H9 (cell line): ENCODE measurements around the gene SCAP. TPM values are rescaled to one million over a fixed set of nuclear protein-coding genes. Genes with fewer than 3 reads are reported as not detected.

Source experiments
- DNase-seq: peaks from one replicate; pipeline ENCODE4 v3.0.0-alpha.2; 2017
- H2AFZ ChIP-seq: one replicate; pipeline ENCODE4 v1.6.1; 2013; ENCODE audit warnings: mild to moderate bottlenecking, low read length, control low read depth, moderate library complexity
- H2AK5ac ChIP-seq: 2 replicates; pipeline ENCODE4 v1.6.1; 2013; ENCODE audit warnings: low read length, control low read depth, mixed read lengths; ENCODE audit not compliant: insufficient read length
- H2BK120ac ChIP-seq: one replicate; pipeline ENCODE4 v1.6.1; 2013; ENCODE audit warnings: low read depth, mild to moderate bottlenecking, low read length, control low read depth, inconsistent platforms; ENCODE audit not compliant: poor library complexity, severe bottlenecking
- H2BK12ac ChIP-seq: 2 replicates; pipeline ENCODE4 v1.6.1; 2013; ENCODE audit warnings: low read length, control low read depth, mixed read lengths, low read depth; ENCODE audit not compliant: insufficient read length
- H2BK15ac ChIP-seq: 2 replicates; pipeline ENCODE4 v1.6.1; 2013; ENCODE audit warnings: low read depth, low read length, control low read depth
- H2BK20ac ChIP-seq: one replicate; pipeline ENCODE4 v1.6.1; 2013; ENCODE audit warnings: low read depth, mild to moderate bottlenecking, low read length, control low read depth, inconsistent platforms; ENCODE audit not compliant: poor library complexity, severe bottlenecking
- H2BK5ac ChIP-seq: 2 replicates; pipeline ENCODE4 v1.6.1; 2013; ENCODE audit warnings: low read length, control low read depth, mixed read lengths; ENCODE audit not compliant: insufficient read length
- H3K14ac ChIP-seq: 2 replicates; pipeline ENCODE4 v1.6.1; 2013; ENCODE audit warnings: low read length, control low read depth; ENCODE audit not compliant: insufficient read depth
- H3K18ac ChIP-seq: 2 replicates; pipeline ENCODE4 v1.6.1; 2013; ENCODE audit warnings: low read depth, mild to moderate bottlenecking, mixed read lengths, low read length, control low read depth; ENCODE audit not compliant: insufficient read length
- H3K23ac ChIP-seq: 2 replicates; pipeline ENCODE4 v1.6.1; 2013; ENCODE audit warnings: low read length, control low read depth, mixed read lengths, low read depth; ENCODE audit not compliant: insufficient read length
- H3K23me2 ChIP-seq: 2 replicates; pipeline ENCODE4 v1.6.1; 2013; ENCODE audit warnings: low read depth, mild to moderate bottlenecking, mixed read lengths, low read length, control low read depth; ENCODE audit not compliant: insufficient read length, poor library complexity, severe bottlenecking
- H3K27ac ChIP-seq: 2 replicates; pipeline ENCODE4 v1.5.1; 2013; ENCODE audit warnings: low read length, control low read depth, mixed read lengths, low read depth; ENCODE audit not compliant: insufficient read length
- H3K27me3 ChIP-seq: 2 replicates; pipeline ENCODE4 v1.6.1; 2013; ENCODE audit warnings: low read length, control low read depth, inconsistent platforms; ENCODE audit not compliant: insufficient read depth
- H3K4ac ChIP-seq: 2 replicates; pipeline ENCODE4 v1.6.1; 2013; ENCODE audit warnings: low read depth, mild to moderate bottlenecking, control low read depth, inconsistent platforms, low read length, moderate library complexity
- H3K4me1 ChIP-seq: 2 replicates; pipeline ENCODE4 v1.6.1; 2013; ENCODE audit warnings: low read length, control low read depth, inconsistent platforms; ENCODE audit not compliant: insufficient read depth
- H3K4me2 ChIP-seq: 2 replicates; pipeline ENCODE4 v1.6.1; 2013; ENCODE audit warnings: low read length, control low read depth, mixed read lengths; ENCODE audit not compliant: insufficient read length, insufficient read depth
- H3K56ac ChIP-seq: 2 replicates; pipeline ENCODE4 v1.6.1; 2013; ENCODE audit warnings: low read depth, mild to moderate bottlenecking, mixed read lengths, low read length, control low read depth; ENCODE audit not compliant: insufficient read length
- H3K79me1 ChIP-seq: 2 replicates; pipeline ENCODE4 v1.6.1; 2013; ENCODE audit warnings: low read depth, mild to moderate bottlenecking, moderate library complexity, low read length, control low read depth, inconsistent platforms; ENCODE audit not compliant: insufficient read depth, poor library complexity, severe bottlenecking
- H3K79me2 ChIP-seq: 2 replicates; pipeline ENCODE4 v1.6.1; 2013; ENCODE audit warnings: low read length, control low read depth, inconsistent platforms; ENCODE audit not compliant: insufficient read depth
- H3K9ac ChIP-seq: 2 replicates; pipeline ENCODE4 v1.6.1; 2013; ENCODE audit warnings: low read length, control low read depth, mixed read lengths; ENCODE audit not compliant: insufficient read length; ENCODE audit errors: extremely low read depth
- H3K9me3 ChIP-seq: one replicate; pipeline ENCODE4 v1.6.1; 2013; ENCODE audit warnings: low read depth, low read length, inconsistent platforms; ENCODE audit not compliant: control insufficient read depth
- H3T11ph ChIP-seq: one replicate; pipeline ENCODE4 v1.6.1; 2013; ENCODE audit warnings: mild to moderate bottlenecking, low read length, control low read depth, inconsistent platforms
- H4K20me1 ChIP-seq: one replicate; pipeline ENCODE4 v1.6.1; 2013; ENCODE audit not compliant: control insufficient read depth, insufficient read length, insufficient read depth
- H4K5ac ChIP-seq: 2 replicates; pipeline ENCODE4 v1.6.1; 2013; ENCODE audit warnings: low read depth, mild to moderate bottlenecking, mixed read lengths, low read length, control low read depth; ENCODE audit not compliant: insufficient read length
- H4K8ac ChIP-seq: replicated peaks from 2 replicates; pipeline ENCODE4 v1.6.1; 2013; ENCODE audit warnings: low read length, control low read depth, mixed read lengths, low read depth; ENCODE audit not compliant: insufficient read length
- H4K91ac ChIP-seq: 2 replicates; pipeline ENCODE4 v1.6.1; 2013; ENCODE audit warnings: low read depth, mild to moderate bottlenecking, moderate library complexity, mixed read lengths, low read length, control low read depth; ENCODE audit not compliant: insufficient read length
- H3K27ac Mint-ChIP-seq, 3 experiments: 2 replicates in 2 of 3; 3 replicates in 1 of 3; pipeline ENCODE4 v1.8.0; 2020 to 2021; ENCODE audit warnings: mixed read lengths in 3 of 3, mild to moderate bottlenecking in 1 of 3, moderate library complexity in 1 of 3
- H3K27me3 Mint-ChIP-seq: 2 replicates; pipeline ENCODE4 v1.8.0; 2021; ENCODE audit warnings: low read depth, mild to moderate bottlenecking, moderate library complexity, mixed read lengths
- H3K36me3 Mint-ChIP-seq, 3 experiments: 2 replicates in 2 of 3; 3 replicates in 1 of 3; pipeline ENCODE4 v1.8.0; 2020 to 2021; ENCODE audit warnings: low read depth in 3 of 3, mixed read lengths in 3 of 3; ENCODE audit not compliant: insufficient read depth in 1 of 3
- H3K4me1 Mint-ChIP-seq, 2 experiments: 2 replicates each; pipeline ENCODE4 v1.8.0; 2020; ENCODE audit warnings: mixed read lengths in 2 of 2
- H3K4me3 Mint-ChIP-seq, 2 experiments: 2 replicates in 1 of 2; 3 replicates in 1 of 2; pipeline ENCODE4 v1.8.0; 2020 to 2021; ENCODE audit warnings: mild to moderate bottlenecking in 2 of 2, mixed read lengths in 2 of 2, moderate library complexity in 1 of 2
- H3K9me3 Mint-ChIP-seq, 2 experiments: 2 replicates in 1 of 2; 3 replicates in 1 of 2; pipeline ENCODE4 v1.8.0; 2020; ENCODE audit warnings: mild to moderate bottlenecking in 2 of 2, mixed read lengths in 2 of 2, moderate library complexity in 1 of 2
- WGBS: extraction: QIAGEN DNeasy Blood & Tissue Kit; methylation state at CpG from one replicate; pipeline ENCODE4 v1.1.7; 2013; ENCODE audit warnings: missing lambda C conversion rate, low lambda C conversion rate, mixed read lengths; ENCODE audit not compliant: insufficient read length; ENCODE audit errors: extremely low coverage; 5-methylcytosine and 5-hydroxymethylcytosine counted together
- total RNA-seq: library from RNA; stranded (reverse); gene quantifications from 2 replicates; pipeline ENCODE4 v1.2.1, GENCODE V29; 2021
- TF ChIP-seq, protein P1 (sequence below): fragments of 200-600 bp; sonication (generic); conservative IDR thresholded peaks from 3 replicates; pipeline ENCODE4 v1.8.0; 2021; ENCODE audit warnings: antibody characterized with exemption, mild to moderate bottlenecking

SCAP gene
- total RNA-seq, 1 experiment from 2014 or later = 104 TPM

GRCh38 chr3:47409688-47410416 is 65.9 kb downstream of the SCAP start:
- no peak overlapping the region for H3T11ph ChIP-seq
- H3K4me1 ChIP-seq = no peaks in the 10 kb centered on the region
- H3K56ac ChIP-seq = no peak overlapping the region
- no peaks in the 10 kb centered on the region for H4K20me1 ChIP-seq
- H3K27me3 Mint-ChIP-seq = no peaks in the 10 kb centered on the region; the same call in 1 of the 2 replicates
- H4K8ac ChIP-seq = no peak overlapping the region
- WGBS = no CpG with 5 or more reads among the region's 26 CpGs
- H3K9me3 Mint-ChIP-seq = no peaks in the 10 kb centered on the region
- no peak overlapping the region for H3K9ac ChIP-seq
- no peak overlapping the region for H3K4me2 ChIP-seq
- no peak overlapping the region for H3K27ac ChIP-seq
- TF ChIP-seq, protein P1, sequence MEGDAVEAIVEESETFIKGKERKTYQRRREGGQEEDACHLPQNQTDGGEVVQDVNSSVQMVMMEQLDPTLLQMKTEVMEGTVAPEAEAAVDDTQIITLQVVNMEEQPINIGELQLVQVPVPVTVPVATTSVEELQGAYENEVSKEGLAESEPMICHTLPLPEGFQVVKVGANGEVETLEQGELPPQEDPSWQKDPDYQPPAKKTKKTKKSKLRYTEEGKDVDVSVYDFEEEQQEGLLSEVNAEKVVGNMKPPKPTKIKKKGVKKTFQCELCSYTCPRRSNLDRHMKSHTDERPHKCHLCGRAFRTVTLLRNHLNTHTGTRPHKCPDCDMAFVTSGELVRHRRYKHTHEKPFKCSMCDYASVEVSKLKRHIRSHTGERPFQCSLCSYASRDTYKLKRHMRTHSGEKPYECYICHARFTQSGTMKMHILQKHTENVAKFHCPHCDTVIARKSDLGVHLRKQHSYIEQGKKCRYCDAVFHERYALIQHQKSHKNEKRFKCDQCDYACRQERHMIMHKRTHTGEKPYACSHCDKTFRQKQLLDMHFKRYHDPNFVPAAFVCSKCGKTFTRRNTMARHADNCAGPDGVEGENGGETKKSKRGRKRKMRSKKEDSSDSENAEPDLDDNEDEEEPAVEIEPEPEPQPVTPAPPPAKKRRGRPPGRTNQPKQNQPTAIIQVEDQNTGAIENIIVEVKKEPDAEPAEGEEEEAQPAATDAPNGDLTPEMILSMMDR = no peak
- no peak overlapping the region for H3K18ac ChIP-seq
- H3K23me2 ChIP-seq = no peaks in the 10 kb centered on the region
- no peak overlapping the region for H2AK5ac ChIP-seq
- no peak overlapping the region for H2BK15ac ChIP-seq
- H2BK5ac ChIP-seq = no peak overlapping the region
- no peak overlapping the region for H3K27ac Mint-ChIP-seq
- no peaks in the 10 kb centered on the region for H3K79me1 ChIP-seq
- no peak overlapping the region for H4K5ac ChIP-seq
- no peak overlapping the region for H4K91ac ChIP-seq
- no peak overlapping the region for H2BK120ac ChIP-seq
- H3K14ac ChIP-seq = no peak overlapping the region
- H3K79me2 ChIP-seq = no peaks in the 10 kb centered on the region
- H3K9me3 ChIP-seq = no peaks in the 10 kb centered on the region
- no peak for DNase-seq
- no peak overlapping the region for H3K4me3 Mint-ChIP-seq
- H2AFZ ChIP-seq = no peak overlapping the region
- no peak overlapping the region for H3K4ac ChIP-seq
- no peaks in the 10 kb centered on the region for H3K27me3 ChIP-seq
- peaks cover 22 to 56% (median 49%) of the 10 kb centered on the region in 3 experiments for H3K36me3 Mint-ChIP-seq
- H3K4me1 Mint-ChIP-seq = no peaks in the 10 kb centered on the region
- no peak overlapping the region for H3K23ac ChIP-seq
- no peak overlapping the region for H2BK20ac ChIP-seq
- no peak overlapping the region for H2BK12ac ChIP-seq
